ENCODE data around the gene RBM26.

DNA sequence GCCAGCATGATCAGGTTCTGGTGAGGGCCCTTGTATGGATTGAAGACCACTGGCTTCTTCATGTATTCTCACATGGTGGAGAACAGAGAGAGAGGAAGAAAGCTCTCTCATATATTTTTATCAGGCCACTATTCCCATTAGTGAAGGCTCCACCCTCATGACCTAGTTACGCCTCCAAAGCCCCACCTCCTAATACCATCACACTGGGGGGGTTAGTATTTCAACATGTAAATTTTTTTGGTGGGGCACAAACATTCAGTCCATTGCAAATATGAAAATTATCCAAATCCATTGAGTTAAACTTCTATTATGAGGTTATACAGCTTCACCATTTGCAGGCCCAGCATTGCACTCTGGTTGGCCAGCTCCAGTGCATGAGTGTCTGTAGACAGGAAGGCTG is 33.2 kb upstream of the RBM26 start:
- no peak for TF ChIP-seq EZH2 (IDR thresholded peaks at IDR 0.05; ENCODE audit: borderline replicate concordance, low read length)
- TF ChIP-seq, protein P1, sequence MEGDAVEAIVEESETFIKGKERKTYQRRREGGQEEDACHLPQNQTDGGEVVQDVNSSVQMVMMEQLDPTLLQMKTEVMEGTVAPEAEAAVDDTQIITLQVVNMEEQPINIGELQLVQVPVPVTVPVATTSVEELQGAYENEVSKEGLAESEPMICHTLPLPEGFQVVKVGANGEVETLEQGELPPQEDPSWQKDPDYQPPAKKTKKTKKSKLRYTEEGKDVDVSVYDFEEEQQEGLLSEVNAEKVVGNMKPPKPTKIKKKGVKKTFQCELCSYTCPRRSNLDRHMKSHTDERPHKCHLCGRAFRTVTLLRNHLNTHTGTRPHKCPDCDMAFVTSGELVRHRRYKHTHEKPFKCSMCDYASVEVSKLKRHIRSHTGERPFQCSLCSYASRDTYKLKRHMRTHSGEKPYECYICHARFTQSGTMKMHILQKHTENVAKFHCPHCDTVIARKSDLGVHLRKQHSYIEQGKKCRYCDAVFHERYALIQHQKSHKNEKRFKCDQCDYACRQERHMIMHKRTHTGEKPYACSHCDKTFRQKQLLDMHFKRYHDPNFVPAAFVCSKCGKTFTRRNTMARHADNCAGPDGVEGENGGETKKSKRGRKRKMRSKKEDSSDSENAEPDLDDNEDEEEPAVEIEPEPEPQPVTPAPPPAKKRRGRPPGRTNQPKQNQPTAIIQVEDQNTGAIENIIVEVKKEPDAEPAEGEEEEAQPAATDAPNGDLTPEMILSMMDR (conservative IDR thresholded peaks at IDR 0.05 in 1 of 2, IDR thresholded peaks at IDR 0.05 in 1 of 2; ENCODE audit: extremely low read depth in 1 of 2, insufficient read depth in 1 of 2, low read depth in 1 of 2, low read length in 2 of 2) = no peak

Data from mammary epithelial cell (primary cell).